KBM-7 (cell line): Measurements from ENCODE around the gene FYCO1.
"Not testable (repeated sequence)": the region's sequence is repeated elsewhere in the genome, so short reads cannot be mapped to it uniquely, and the experiment has no call there.

Source experiments
- DNase-seq: peaks from one replicate; pipeline ENCODE4 v3.0.0-alpha.2; 2015
- in situ Hi-C: fragments of 300-500 bp; cut with MboI; formaldehyde crosslinking; loops from 2 replicates; pipeline ENCODE4 v1.14.3; 2020; ENCODE audit warnings: low sequenced_read_pairs, low pct_unique_long_range_greater_than_20kb, mixed read lengths

The FYCO1 gene

GRCh38 chr3:46013316-46014094, 17.9 kb upstream of the FYCO1 start:
- DNase-seq, result no peak
- in situ Hi-C loops, result no loop called here

GRCh38 chr3:46012246-46012645, 16.6 kb upstream of the FYCO1 start:
- in situ Hi-C loops, result no loop called here
- no peak for DNase-seq

GRCh38 chr3:46010519-46011113, 15.0 kb upstream of the FYCO1 start:
- in situ Hi-C loops, result no loop called here
- DNase-seq, result no peak

- no peak for DNase-seq
- in situ Hi-C loops, result no loop called here
These were observed 12.4 kb upstream of the FYCO1 start for GRCh38 chr3:46008058-46008457.

GRCh38 chr3:46007280-46007679, 11.7 kb upstream of the FYCO1 start:
- DNase-seq, result no peak

GRCh38 chr3:46006238-46007032, 10.8 kb upstream of the FYCO1 start:
- no peak for DNase-seq
- in situ Hi-C loops, result no loop called here

More at GRCh38 chr3:46007280-46007679, 11.7 kb upstream of the FYCO1 start:
- in situ Hi-C loops, result no loop called here

- DNase-seq, in situ Hi-C loops: not testable (repeated sequence)
These were observed 8.1 kb upstream of the FYCO1 start for GRCh38 chr3:46003706-46004105.

GRCh38 chr3:46001178-46001577, 5.6 kb upstream of the FYCO1 start:
- in situ Hi-C loops, result no loop called here
- DNase-seq, result no peak

- no peak for DNase-seq
- in situ Hi-C loops, result no loop called here
These were observed 2.3 kb upstream of the FYCO1 start for GRCh38 chr3:45997942-45998341.

GRCh38 chr3:45997499-45997898, 1.9 kb upstream of the FYCO1 start:
- in situ Hi-C loops, DNase-seq: not testable (repeated sequence)

- peak; percentile 46 for DNase-seq
These were observed 997 bp downstream of the FYCO1 start for GRCh38 chr3:45994419-45995235.

GRCh38 chr3:45993421-45994027, 2.1 kb downstream of the FYCO1 start:
- DNase-seq, result no peak
- in situ Hi-C loops, result no loop called here

More at GRCh38 chr3:45994419-45995235, 997 bp downstream of the FYCO1 start:
- in situ Hi-C loops, result no loop called here

GRCh38 chr3:45992821-45993221, 2.8 kb downstream of the FYCO1 start:
- in situ Hi-C loops, result no loop called here
- no peak for DNase-seq

GRCh38 chr3:45992133-45992729, 3.4 kb downstream of the FYCO1 start:
- in situ Hi-C loops, result no loop called here
- no peak for DNase-seq

- DNase-seq, result no peak
- in situ Hi-C loops, result no loop called here
These were observed 4.3 kb downstream of the FYCO1 start for GRCh38 chr3:45991341-45991740.

GRCh38 chr3:45990181-45990580, 5.4 kb downstream of the FYCO1 start:
- in situ Hi-C loops, result no loop called here
- no peak for DNase-seq

GRCh38 chr3:45988804-45989203, 6.8 kb downstream of the FYCO1 start:
- no peak for DNase-seq
- in situ Hi-C loops, result no loop called here

- in situ Hi-C loops, result no loop called here
- no peak for DNase-seq
These were observed 7.3 kb downstream of the FYCO1 start for GRCh38 chr3:45988362-45988761.
